Activated B cell treated with CpG ODN at 0.5 μM for 24 hours (primary cell): ENCODE results near the gene LIPE. TPM values are rescaled to one million over a fixed set of nuclear protein-coding genes. Genes with fewer than 3 reads are reported as not detected.

Experiments used
- ATAC-seq: fragments of 200-7000 bp; cut with Tn5 transposase; one replicate; pipeline ENCODE4 v1.10.0; 2021; ENCODE audit warnings: low read depth, mild to moderate bottlenecking, moderate library complexity
- CTCF ChIA-PET: fragments of 350-600 bp; sonication (Branson Sonifier 250); formaldehyde crosslinking; loops from one replicate; lab custom pipeline; 2021; ENCODE audit warnings: antibody characterized with exemption; lab: Charles Lee
- POLR2A ChIA-PET: fragments of 350-600 bp; sonication (Branson Sonifier 250); formaldehyde crosslinking; loops from one replicate; lab custom pipeline; 2021; ENCODE audit warnings: antibody characterized with exemption; lab: Charles Lee
- DNase-seq: peaks from one replicate; pipeline ENCODE4 v3.0.0; 2022
- H3K27ac Mint-ChIP-seq: one replicate; pipeline ENCODE4 v1.8.0; 2020; ENCODE audit warnings: mixed read lengths
- H3K27me3 Mint-ChIP-seq: one replicate; pipeline ENCODE4 v1.8.0; 2021; ENCODE audit warnings: mixed read lengths
- H3K36me3 Mint-ChIP-seq: one replicate; pipeline ENCODE4 v1.8.0; 2021; ENCODE audit warnings: low read depth, mixed read lengths
- H3K4me1 Mint-ChIP-seq: one replicate; pipeline ENCODE4 v1.8.0; 2021; ENCODE audit warnings: mixed read lengths
- H3K4me3 Mint-ChIP-seq: one replicate; pipeline ENCODE4 v1.8.0; 2020; ENCODE audit warnings: mild to moderate bottlenecking, mixed read lengths
- H3K9me3 Mint-ChIP-seq: one replicate; pipeline ENCODE4 v1.8.0; 2020; ENCODE audit warnings: mixed read lengths
- CTCF ChIP-seq: fragments of 200-600 bp; IDR thresholded peaks from one replicate; pipeline ENCODE4 v1.8.0; 2022; ENCODE audit warnings: antibody characterized with exemption, mild to moderate bottlenecking
- intact Hi-C: fragments of 100-400 bp; cut with micrococcal nuclease; formaldehyde crosslinking; loops from one replicate; pipeline ENCODE4 v1.15.1; 2024
- total RNA-seq: library from RNA; stranded (reverse); gene quantifications from 2 replicates; pipeline ENCODE4 v1.2.3, GENCODE V29; 2022

The LIPE gene
- total RNA-seq, 1 donor from 2014 or later: 37.2 TPM

GRCh38 chr19:42445948-42446347 lies 18.8 kb upstream of the LIPE start:
- ATAC-seq: no peak
- Mint-ChIP-seq H3K9me3 (no peaks in the 10 kb centered on the region), H3K4me3 (no peak overlapping the region), H3K27me3 (peaks cover 3% of the 10 kb centered on the region), H3K27ac (no peak overlapping the region), H3K36me3 (no peaks in the 10 kb centered on the region), H3K4me1 (no peaks in the 10 kb centered on the region)
- no peak for DNase-seq
- CTCF ChIA-PET: interaction anchor here (0.7 to 1.1 kb wide), 2 partner anchors 26 to 82 kb away, joined by 3 read pairs; partner anchors contain the start of gene CEACAM1
- intact Hi-C loops: no loop called here
- TF ChIP-seq CTCF: no peak
- POLR2A ChIA-PET: no interaction called here

- ATAC-seq (no peak), DNase-seq (no peak)
- H3K9me3 Mint-ChIP-seq: no peaks in the 10 kb centered on the region
- no peak overlapping the region for H3K4me3 Mint-ChIP-seq
- no peak overlapping the region for H3K27ac Mint-ChIP-seq
- CTCF ChIA-PET: interaction anchor here (1.0 kb wide), 1 partner anchor 84 kb away, joined by 3 read pairs; the partner anchor contains the start of gene CEACAM1
- no peaks in the 10 kb centered on the region for H3K36me3 Mint-ChIP-seq
- intact Hi-C loops: no loop called here
- H3K27me3 Mint-ChIP-seq: peaks cover 3% of the 10 kb centered on the region
- TF ChIP-seq CTCF: no peak
- peaks cover 6% of the 10 kb centered on the region for H3K4me1 Mint-ChIP-seq
- POLR2A ChIA-PET: interaction anchor here (0.6 kb wide), 1 partner anchor 20 kb away, joined by 3 read pairs; no protein-coding TSS in a partner anchor
These were observed 16.8 kb upstream of the LIPE start for GRCh38 chr19:42443944-42444398.

- Mint-ChIP-seq H3K27ac (no peak within 1 kb of the TSS), H3K9me3 (no peaks in the 10 kb centered on the region), H3K4me3 (no peak within 1 kb of the TSS), H3K27me3 (peaks cover 3% of the 10 kb centered on the region), H3K36me3 (no peaks in the 10 kb centered on the region), H3K4me1 (peaks cover 10% of the 10 kb centered on the region)
- ATAC-seq: no peak
- CTCF ChIA-PET: interaction anchor here (0.9 to 3.3 kb wide), 3 partner anchors 8 to 310 kb away, joined by 3 to 32 read pairs (median 23); partner anchors contain the start of gene CEACAM1
- intact Hi-C loops: no loop called here
- DNase-seq: no peak
- TF ChIP-seq CTCF: no peak
- POLR2A ChIA-PET: no interaction called here
These were observed 15.6 kb upstream of the LIPE start, which contains the start of gene CXCL17 for GRCh38 chr19:42442833-42443232. Gene CXCL17 (minus strand): TSS chr19:42442946. CDS start chr19:42442832, 114 bp downstream.

GRCh38 chr19:42441049-42441445 lies 13.9 kb upstream of the LIPE start:
- peaks cover 3% of the 10 kb centered on the region for H3K27me3 Mint-ChIP-seq
- POLR2A ChIA-PET: interaction anchor here (1.8 kb wide), 1 partner anchor 26 kb away, joined by 5 read pairs; no protein-coding TSS in a partner anchor
- no peak overlapping the region for H3K4me3 Mint-ChIP-seq
- H3K4me1 Mint-ChIP-seq: peaks cover 10% of the 10 kb centered on the region
- no peak for DNase-seq
- no peak for ATAC-seq
- H3K9me3 Mint-ChIP-seq: no peaks in the 10 kb centered on the region
- CTCF ChIA-PET: interaction anchor here (0.9 to 3.3 kb wide), 9 partner anchors 10 to 304 kb away, joined by 3 to 32 read pairs (median 6); partner anchors contain the start of gene CEACAM1
- no peak overlapping the region for H3K27ac Mint-ChIP-seq
- H3K36me3 Mint-ChIP-seq: no peaks in the 10 kb centered on the region
- intact Hi-C loops: no loop called here
- no peak for TF ChIP-seq CTCF

- peak; percentile 56 for TF ChIP-seq CTCF
- no peaks in the 10 kb centered on the region for H3K9me3 Mint-ChIP-seq
- ATAC-seq: peak; percentile 60
- ChIA-PET POLR2A (interaction anchor here (1.0 to 1.8 kb wide), 3 partner anchors 16 to 26 kb away, joined by 3 to 6 read pairs (median 5); no protein-coding TSS in a partner anchor), CTCF (interaction anchor here (0.6 to 3.3 kb wide), 13 partner anchors 11 to 303 kb away, joined by 3 to 32 read pairs (median 6); partner anchors contain the start of gene CEACAM1)
- peak; percentile 68 for DNase-seq
- intact Hi-C loops: no loop called here
- no peaks in the 10 kb centered on the region for H3K36me3 Mint-ChIP-seq
- peaks cover 3% of the 10 kb centered on the region for H3K27me3 Mint-ChIP-seq
- H3K4me3 Mint-ChIP-seq: no peak overlapping the region
- H3K4me1 Mint-ChIP-seq: peaks cover 10% of the 10 kb centered on the region
- H3K27ac Mint-ChIP-seq: no peak overlapping the region
These were observed 13.3 kb upstream of the LIPE start for GRCh38 chr19:42440357-42441048.
